B cell (primary cell): ENCODE measurements around the gene TMED1. TPM values are rescaled to one million over a fixed set of nuclear protein-coding genes. Genes with fewer than 3 reads are reported as not detected.
A peak's percentile ranks its signal among the peaks of the same experiment; 100 is the strongest.

Experiments
- ATAC-seq: fragments of 200-7000 bp; cut with Tn5 transposase; one replicate; pipeline ENCODE4 v1.10.0; 2021; ENCODE audit warnings: low read depth, mild to moderate bottlenecking, moderate number of reproducible peaks, moderate library complexity
- CTCF ChIA-PET: fragments of 350-600 bp; sonication (Branson Sonifier 250); formaldehyde crosslinking; loops from one replicate; lab custom pipeline; 2021; ENCODE audit warnings: antibody characterized with exemption, inconsistent platforms; lab: Charles Lee
- POLR2A ChIA-PET: fragments of 350-600 bp; sonication (Branson Sonifier 250); formaldehyde crosslinking; loops from one replicate; lab custom pipeline; 2021; ENCODE audit warnings: antibody characterized with exemption; lab: Charles Lee
- DNase-seq: peaks from one replicate; pipeline ENCODE4 v3.0.0; 2013
- H2AFZ ChIP-seq: 2 replicates; pipeline ENCODE4 v1.6.1; 2012; ENCODE audit warnings: mild to moderate bottlenecking, low read depth, low read length; ENCODE audit not compliant: insufficient read depth, poor library complexity, severe bottlenecking
- H3K27ac ChIP-seq, 2 donors: 1 replicate in 1 of 2; 2 replicates in 1 of 2; pipeline ENCODE4 v1.5.1; 2012 to 2013; ENCODE audit warnings: low read length in 2 of 2, mild to moderate bottlenecking in 2 of 2, moderate library complexity in 1 of 2
- H3K27me3 ChIP-seq, 4 experiments: fragments of 200-600 bp in 1 of 4; sonication (generic) in 1 of 4; replicated peaks in 1 of 4; 1 replicate in 2 of 4; 2 replicates in 2 of 4; pipeline versions ENCODE4 v1.6.1 to v1.7.0; 2013 to 2016; ENCODE audit warnings: low read length in 3 of 4, mild to moderate bottlenecking in 2 of 4, mixed read lengths in 1 of 4, moderate library complexity in 1 of 4; ENCODE audit not compliant: insufficient read depth in 4 of 4, control insufficient read depth in 3 of 4; ENCODE audit errors: control extremely low read depth in 1 of 4
- H3K36me3 ChIP-seq, 2 experiments: replicated peaks in 1 of 2; 1 replicate in 1 of 2; 2 replicates in 1 of 2; pipeline versions ENCODE4 v1.6.1 to v1.7.1; 2013; ENCODE audit warnings: low read length in 1 of 2; ENCODE audit not compliant: insufficient read depth in 2 of 2, control insufficient read depth in 1 of 2; ENCODE audit errors: control extremely low read depth in 1 of 2, extremely low read depth in 1 of 2
- H3K4me1 ChIP-seq, 2 donors: fragments of 200-600 bp in 1 of 2; sonication (generic) in 1 of 2; 1 replicate in 1 of 2; 2 replicates in 1 of 2; pipeline versions ENCODE4 v1.5.1 to v1.6.1; 2013 to 2017; ENCODE audit warnings: low read length in 2 of 2; ENCODE audit not compliant: control insufficient read depth in 2 of 2, insufficient read depth in 2 of 2
- H3K4me2 ChIP-seq: replicated peaks from 2 replicates; pipeline ENCODE3; 2012; ENCODE audit warnings: mild to moderate bottlenecking, low read depth, low read length; ENCODE audit not compliant: poor library complexity, severe bottlenecking
- H3K4me3 ChIP-seq, 5 experiments: fragments of 200-600 bp in 1 of 5; sonication (generic) in 1 of 5; 1 replicate in 3 of 5; 2 replicates in 2 of 5; pipeline versions ENCODE4 v1.5.1 to v1.7.0; 2011 to 2016; ENCODE audit warnings: low read length in 4 of 5, mild to moderate bottlenecking in 4 of 5, low read depth in 2 of 5, control low read depth in 1 of 5, moderate library complexity in 1 of 5; ENCODE audit not compliant: insufficient read depth in 1 of 5; ENCODE audit errors: control extremely low read depth in 1 of 5, extremely low read depth in 1 of 5
- H3K79me2 ChIP-seq: fragments of 200-600 bp; sonication (generic); one replicate; pipeline ENCODE4 v1.6.0; 2016; ENCODE audit warnings: low read length; ENCODE audit not compliant: control insufficient read depth, insufficient read depth
- H3K9ac ChIP-seq: fragments of 200-600 bp; sonication (generic); 2 replicates; pipeline ENCODE4 v1.6.1; 2017; ENCODE audit warnings: mild to moderate bottlenecking, low read length, moderate library complexity
- H3K9me3 ChIP-seq, 3 donors: one replicate each; pipeline versions ENCODE4 v1.6.1 to v1.7.1; 2013; ENCODE audit warnings: low read length in 2 of 3; ENCODE audit not compliant: control insufficient read depth in 2 of 3, insufficient read depth in 1 of 3; ENCODE audit errors: control extremely low read depth in 1 of 3
- H4K20me1 ChIP-seq: 2 replicates; pipeline ENCODE4 v1.6.0; 2012; ENCODE audit warnings: mild to moderate bottlenecking, low read length; ENCODE audit not compliant: insufficient read depth, control insufficient read depth, poor library complexity, severe bottlenecking
- H3K27ac Mint-ChIP-seq: one replicate; pipeline ENCODE4 v1.8.0; 2021; ENCODE audit warnings: mixed read lengths
- H3K27me3 Mint-ChIP-seq: one replicate; pipeline ENCODE4 v1.8.0; 2021; ENCODE audit warnings: mixed read lengths
- H3K4me1 Mint-ChIP-seq: one replicate; pipeline ENCODE4 v1.8.0; 2021; ENCODE audit warnings: mixed read lengths
- H3K4me3 Mint-ChIP-seq: one replicate; pipeline ENCODE4 v1.8.0; 2021; ENCODE audit warnings: mixed read lengths
- H3K9me3 Mint-ChIP-seq: one replicate; pipeline ENCODE4 v1.8.0; 2022; ENCODE audit warnings: mixed read lengths; ENCODE audit not compliant: insufficient read depth
- CTCF ChIP-seq: fragments of 200-600 bp; IDR thresholded peaks from one replicate; pipeline ENCODE4 v1.8.0; 2022; ENCODE audit warnings: antibody characterized with exemption, mild to moderate bottlenecking
- EZH2 ChIP-seq: IDR thresholded peaks from 2 replicates; pipeline ENCODE4 v1.6.1; 2012; ENCODE audit warnings: borderline replicate concordance, low read depth, mild to moderate bottlenecking, moderate library complexity, low read length; ENCODE audit not compliant: insufficient read depth, poor library complexity, severe bottlenecking
- WGBS: methylation state at CpG from one replicate; pipeline ENCODE4 v1.1.5; 2013; ENCODE audit warnings: missing lambda C conversion rate; ENCODE audit not compliant: insufficient coverage; 5-methylcytosine and 5-hydroxymethylcytosine counted together
- intact Hi-C: fragments of 100-400 bp; cut with micrococcal nuclease; formaldehyde crosslinking; loops from one replicate; pipeline ENCODE4 v1.10.0; 2022
- polyA plus RNA-seq: library from polyadenylated mRNA; depleted of rRNA; stranded (reverse); fragments of >200 nt; gene quantifications from 2 replicates; pipeline ENCODE4 v1.2.3, GENCODE V29; 2012
- total RNA-seq, 2 donors: library from RNA; stranded (reverse); fragments of 120-200 nt in 1 of 2; gene quantifications; 1 replicate in 1 of 2; 2 replicates in 1 of 2; pipeline versions ENCODE4 v1.2.3 to v1.2.4, GENCODE V29; 2013 to 2022

TMED1 gene
- total and polyA plus RNA-seq, 2 donors (not counting 1 experiment from before 2014, with no cell fraction given): 10.8 to 14.7 TPM

- Mint-ChIP-seq H3K4me1 (peaks cover 48% of the 10 kb centered on the region), H3K4me3 (peak overlapping the region; percentile 86), H3K27ac (peak overlapping the region; percentile 26), H3K27me3 (no peaks in the 10 kb centered on the region), H3K9me3 (no peaks in the 10 kb centered on the region)
- POLR2A ChIA-PET: interaction anchor here (0.6 to 2.3 kb wide), 4 partner anchors 36 to 155 kb away, joined by 3 to 8 read pairs (median 4); partner anchors contain the start of gene TMED1
- Histone ChIP-seq H3K4me3 (peak overlapping the region in 4 of 5 experiments; percentile 55 to 79 (median 69)), H3K27ac (peak overlapping the region in 1 of 2 donors; percentile 48), H4K20me1 (peaks cover 11% of the 10 kb centered on the region), H3K4me1 (peaks cover 40 to 54% of the 10 kb centered on the region in 2 donors), H2AFZ (peak overlapping the region; percentile 85), H3K9me3 (no peaks in the 10 kb centered on the region), H3K36me3 (peaks cover 0 to 1% of the 10 kb centered on the region in 2 experiments), H3K27me3 (no peaks in the 10 kb centered on the region), H3K9ac (peak overlapping the region; percentile 82), H3K4me2 (peak overlapping the region; percentile 95), H3K79me2 (peaks cover 61% of the 10 kb centered on the region)
- TF ChIP-seq EZH2 (no peak), CTCF (no peak)
- ATAC-seq: no peak
- intact Hi-C loops: loop anchor here (1.0 to 10.0 kb wide), 6 partner anchors 36 to 303 kb away; partner anchors contain the start of genes ILF3, SPC24, TIMM29 and TMED1
- CTCF ChIA-PET: interaction anchor here (0.6 to 2.3 kb wide), 11 partner anchors 8 to 164 kb away, joined by 3 to 10 read pairs (median 4); partner anchors contain the start of genes DNM2 and TMED1
- under 1% methylated on average over 87 of the region's 90 CpGs for WGBS
- DNase-seq: peak; percentile 69
Observed at GRCh38 chr19:10871711-10872545, 35.9 kb upstream of the TMED1 start.
